ENCODE data around the gene KIF1A. TPM values are rescaled to one million over a fixed set of nuclear protein-coding genes. Genes with fewer than 3 reads are reported as not detected.
"Not testable (repeated sequence)": the region's sequence is repeated elsewhere in the genome, so short reads cannot be mapped to it uniquely, and the experiment has no call there.

KIF1A gene
- total RNA-seq, 1 donor from 2014 or later = not detected

DNA sequence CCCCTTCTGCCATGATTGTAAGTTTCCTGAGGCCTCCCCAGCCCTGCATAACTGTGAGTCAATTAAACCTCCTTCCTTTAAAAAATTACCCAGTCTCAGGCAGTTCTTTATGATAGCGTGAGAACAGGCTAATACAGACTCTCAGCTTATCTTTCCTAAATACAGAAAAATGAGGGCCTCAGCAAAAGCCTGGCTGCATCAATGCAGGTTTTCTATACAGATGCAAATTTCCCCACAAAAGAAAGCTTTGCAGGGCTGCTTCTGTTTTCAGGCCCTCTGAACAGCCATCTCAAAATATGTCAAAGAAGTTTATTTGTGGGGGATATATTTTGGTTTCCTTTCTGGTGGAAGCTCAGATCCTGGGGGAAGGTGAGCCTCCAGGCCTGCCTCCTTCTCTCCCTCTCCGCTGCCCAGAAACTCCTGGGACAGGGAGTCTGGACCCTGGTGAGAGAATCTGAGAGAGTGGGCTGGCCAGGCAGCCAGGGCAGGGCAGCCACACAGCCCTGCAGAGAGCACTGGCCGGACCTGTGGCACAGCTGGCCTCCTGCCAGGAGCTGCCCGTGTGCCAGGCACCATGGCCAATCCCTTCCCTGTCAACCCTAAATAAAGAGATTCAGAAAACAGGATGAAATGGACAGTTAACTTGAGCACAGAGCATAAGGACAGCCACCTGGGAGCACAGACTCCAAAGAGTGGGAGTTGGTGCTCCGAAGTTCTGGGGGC, 27.0 kb upstream of the KIF1A start:
- no peak for DNase-seq (ENCODE audit: low spot score)

DNA sequence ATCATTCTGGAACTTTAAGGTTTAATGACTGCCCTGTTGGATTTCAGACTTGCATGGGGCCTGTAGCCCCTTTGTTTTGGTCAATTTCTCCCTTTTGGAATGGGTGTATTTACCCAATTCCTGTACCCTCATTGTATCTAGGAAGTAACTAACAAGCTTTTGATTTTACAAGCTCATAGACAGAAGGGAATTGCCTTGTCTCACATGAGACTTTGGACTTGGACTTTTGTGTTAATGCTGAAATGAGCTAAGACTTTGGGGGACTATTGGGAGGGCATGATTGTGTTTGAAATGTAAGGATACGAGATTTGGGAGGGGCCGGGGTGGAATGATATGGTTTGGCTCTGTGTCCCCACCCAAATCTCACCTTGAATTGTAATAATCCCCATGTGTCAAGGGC, 26.3 kb upstream of the KIF1A start:
- DNase-seq (ENCODE audit: low spot score) = not testable (repeated sequence)

DNA sequence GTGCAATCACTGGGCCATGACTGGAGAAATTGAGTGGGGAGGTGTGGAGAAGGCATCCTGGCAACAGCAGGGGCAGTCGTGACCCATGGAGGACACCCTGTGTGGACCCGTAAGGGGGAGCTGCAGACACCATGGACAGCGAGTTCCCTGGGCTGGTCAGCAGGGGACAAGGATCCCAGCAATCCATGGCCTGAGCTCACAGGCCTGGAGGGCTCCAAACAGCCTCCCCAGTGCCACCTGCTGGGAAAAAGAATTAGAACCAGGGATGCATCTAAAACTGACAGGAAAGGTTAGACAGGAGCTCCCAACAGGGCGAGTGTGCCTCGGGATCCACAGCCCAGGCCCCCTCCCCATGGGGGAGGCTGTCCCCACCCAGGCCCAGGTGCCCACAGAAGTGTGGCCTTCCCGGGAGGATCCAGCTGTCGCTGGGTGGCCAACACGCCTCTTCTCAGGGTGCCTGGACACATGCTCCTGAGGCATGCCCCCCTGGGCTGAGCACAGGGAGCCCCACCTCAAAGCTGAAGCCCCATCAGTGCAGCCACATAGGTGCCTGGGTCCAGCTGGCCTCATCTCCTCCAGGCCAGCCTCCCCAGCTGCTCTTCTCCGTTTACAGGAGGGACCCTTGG, 20.5 kb upstream of the KIF1A start:
- DNase-seq (ENCODE audit: low spot score) = no peak

DNA sequence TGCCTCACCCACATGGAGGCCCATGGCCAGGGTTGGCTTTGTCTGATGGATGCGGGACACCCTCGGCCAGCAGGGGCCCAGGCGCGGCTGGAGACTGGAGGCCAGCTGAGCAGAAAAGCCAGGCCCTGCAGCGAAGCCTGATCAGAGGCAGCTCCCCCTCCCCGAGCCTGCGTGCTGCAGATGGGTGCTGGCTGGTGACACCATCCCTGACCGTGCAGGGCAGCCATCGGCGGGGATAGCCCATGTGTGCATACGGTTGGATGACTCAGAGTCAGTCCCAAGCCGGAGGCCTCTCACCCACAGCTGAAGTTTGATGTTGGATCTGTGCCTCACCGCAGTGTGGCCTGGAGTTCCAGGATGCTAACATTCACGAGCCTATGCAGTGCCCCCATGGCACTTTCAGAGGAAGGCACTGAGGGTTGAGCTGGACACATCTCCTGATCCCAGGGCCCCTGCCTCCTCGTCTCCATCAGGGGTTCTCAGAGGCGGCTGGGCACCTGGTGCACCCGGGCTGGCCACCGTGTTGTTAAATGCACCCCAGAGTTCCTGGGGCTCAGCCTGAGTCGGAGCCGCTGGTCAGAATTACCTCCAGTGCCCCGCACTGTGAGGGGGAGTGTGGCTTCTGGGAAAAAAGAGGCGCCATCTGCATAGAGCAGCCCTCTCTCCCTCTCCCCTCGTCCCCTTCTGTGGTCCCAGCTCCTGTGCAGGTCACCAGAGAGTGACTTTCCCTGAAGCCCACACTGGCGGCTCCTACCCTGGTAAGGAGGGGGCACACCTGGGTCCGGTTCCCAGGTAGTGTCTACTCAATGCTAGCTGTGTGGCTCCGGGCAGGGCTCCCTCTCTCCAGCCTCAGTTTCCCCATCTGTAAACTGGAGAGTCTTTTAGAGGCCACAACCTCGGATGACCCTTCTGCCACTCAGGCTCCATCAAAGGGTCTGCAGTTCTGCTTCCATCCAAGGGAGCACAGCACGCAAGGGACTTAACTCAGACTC, 19.4 kb upstream of the KIF1A start:
- peak; percentile 88 for DNase-seq (ENCODE audit: low spot score)

DNA sequence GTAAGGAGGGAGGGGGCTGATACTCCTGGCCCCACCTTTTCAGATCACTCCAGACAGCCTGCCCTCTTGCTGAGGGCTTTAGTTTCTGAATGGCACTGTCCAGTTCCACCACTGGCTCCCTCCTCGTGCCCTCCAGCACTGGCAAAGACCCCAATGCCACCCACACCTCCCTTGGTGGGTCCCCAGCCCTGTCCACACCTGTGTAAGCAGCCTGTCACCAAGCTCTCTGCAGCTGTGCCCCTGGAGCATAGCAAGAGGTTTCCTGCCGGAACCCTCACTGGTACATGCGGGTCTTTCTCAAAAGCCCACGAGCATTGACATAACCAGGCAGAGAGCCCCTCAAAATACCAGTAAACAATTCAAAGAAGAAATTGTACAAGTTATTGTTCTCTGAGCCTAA, 17.6 kb upstream of the KIF1A start:
- DNase-seq (ENCODE audit: low spot score) = peak; percentile 75

DNA sequence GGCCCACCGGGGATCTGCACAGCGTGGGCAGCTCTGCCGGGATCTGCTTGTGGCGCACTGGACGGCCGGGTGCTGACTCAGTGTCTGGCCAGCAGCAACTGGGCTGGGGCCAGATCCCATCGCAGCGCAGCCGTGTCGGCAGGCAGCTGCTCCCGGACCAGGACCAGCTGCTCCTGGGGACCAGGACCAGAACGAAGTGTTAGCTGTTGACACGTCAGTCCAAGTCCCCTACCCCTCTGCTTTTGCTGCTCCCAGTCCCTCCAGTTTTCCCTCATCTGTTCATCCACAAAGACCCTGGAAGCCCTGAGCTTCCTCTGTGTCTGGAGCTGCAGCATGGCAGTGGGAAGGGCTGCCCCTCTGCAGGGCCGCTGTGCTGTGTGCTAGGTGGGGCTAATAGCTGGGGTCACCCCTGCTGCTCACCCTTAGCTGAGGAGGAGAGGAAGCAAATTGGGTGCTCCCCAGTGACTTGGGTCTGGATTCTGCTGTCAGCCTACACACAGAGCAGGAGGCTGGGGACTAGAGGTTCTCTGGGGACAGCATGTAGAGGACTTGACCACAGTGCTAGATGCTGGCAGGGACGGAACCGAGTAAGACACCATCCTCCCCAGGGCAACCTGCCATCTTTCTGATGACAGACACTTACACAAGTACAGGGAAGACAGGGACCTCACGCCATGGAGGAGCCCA, 16.9 kb upstream of the KIF1A start:
- DNase-seq (ENCODE audit: low spot score) = peak; percentile 89

DNA sequence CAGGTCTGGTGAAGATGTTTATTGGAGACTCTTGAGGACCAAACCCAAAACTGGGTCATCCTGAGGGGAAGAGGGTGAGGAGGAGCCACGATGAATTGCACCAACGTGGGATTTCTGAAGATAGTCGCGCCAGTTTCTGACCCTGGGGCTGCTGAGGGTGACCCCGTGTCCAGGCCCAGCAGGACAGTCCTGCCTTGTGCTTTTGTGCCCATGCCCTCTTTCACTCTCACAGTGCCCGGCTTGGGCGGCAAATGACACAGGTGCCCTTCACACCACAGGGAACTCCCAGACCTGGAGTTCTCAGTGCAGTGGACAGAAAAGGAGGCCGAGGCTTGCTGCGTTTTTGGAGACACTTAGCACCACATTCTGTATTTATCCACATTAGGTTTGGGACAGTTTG, 15.5 kb upstream of the KIF1A start:
- DNase-seq (ENCODE audit: low spot score) = no peak

DNA sequence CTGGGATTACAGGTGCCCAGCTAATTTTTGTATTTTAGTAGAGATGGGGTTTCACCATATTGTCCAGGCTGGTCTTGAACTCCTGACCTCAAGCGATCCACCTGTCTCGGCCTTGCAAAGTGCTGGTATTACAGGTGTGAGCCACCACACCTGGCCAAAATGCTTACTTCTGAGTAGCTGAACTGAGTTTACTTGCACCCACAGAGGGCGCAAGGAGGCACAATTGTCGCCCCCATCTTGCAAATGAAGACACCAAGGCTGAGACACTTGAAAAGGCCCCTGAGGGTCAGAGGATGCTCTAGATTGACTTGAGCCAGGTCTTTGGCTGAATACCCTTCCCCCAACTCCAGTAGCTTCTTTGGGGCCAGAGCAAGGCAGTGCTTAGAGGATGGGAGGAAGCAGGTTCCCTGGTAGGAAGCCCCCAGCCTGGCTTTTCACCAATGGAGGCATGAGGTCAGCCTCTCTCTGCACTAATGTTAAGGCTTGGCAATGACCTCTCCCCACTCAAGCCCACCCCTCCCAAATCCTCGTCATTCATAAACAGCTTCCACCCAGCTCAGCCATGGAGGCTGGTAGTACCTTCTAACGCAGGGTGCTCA, 14.5 kb upstream of the KIF1A start:
- no peak for DNase-seq (ENCODE audit: low spot score)

DNA sequence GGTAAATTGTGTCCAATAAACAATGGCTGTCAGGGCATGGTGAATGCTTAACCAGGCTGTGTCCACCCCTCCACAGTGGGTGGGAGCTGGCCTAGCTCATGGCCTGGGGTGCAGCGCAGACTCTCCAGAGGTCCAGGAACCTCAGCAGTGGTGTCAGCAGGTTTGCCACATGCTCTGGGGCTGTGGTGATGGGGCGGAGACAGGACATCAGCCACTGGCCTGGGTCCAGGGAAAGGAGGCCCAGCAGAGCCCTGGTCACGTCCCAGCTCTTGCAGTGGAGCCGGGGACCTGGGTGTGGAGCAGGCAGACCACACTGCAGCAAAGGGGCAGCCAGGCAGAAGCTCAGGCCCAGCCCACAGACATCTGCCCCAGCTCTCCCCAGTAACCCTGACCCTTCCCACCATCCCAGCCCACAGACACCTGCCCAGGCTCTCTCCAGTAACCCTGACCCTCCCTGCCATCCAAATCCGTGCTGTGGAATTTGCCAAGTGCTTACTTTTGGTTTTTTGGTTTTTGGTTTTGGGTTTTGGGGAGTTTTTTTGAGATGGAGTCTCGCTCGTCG, 13.8 kb upstream of the KIF1A start:
- DNase-seq (ENCODE audit: low spot score) = no peak

DNA sequence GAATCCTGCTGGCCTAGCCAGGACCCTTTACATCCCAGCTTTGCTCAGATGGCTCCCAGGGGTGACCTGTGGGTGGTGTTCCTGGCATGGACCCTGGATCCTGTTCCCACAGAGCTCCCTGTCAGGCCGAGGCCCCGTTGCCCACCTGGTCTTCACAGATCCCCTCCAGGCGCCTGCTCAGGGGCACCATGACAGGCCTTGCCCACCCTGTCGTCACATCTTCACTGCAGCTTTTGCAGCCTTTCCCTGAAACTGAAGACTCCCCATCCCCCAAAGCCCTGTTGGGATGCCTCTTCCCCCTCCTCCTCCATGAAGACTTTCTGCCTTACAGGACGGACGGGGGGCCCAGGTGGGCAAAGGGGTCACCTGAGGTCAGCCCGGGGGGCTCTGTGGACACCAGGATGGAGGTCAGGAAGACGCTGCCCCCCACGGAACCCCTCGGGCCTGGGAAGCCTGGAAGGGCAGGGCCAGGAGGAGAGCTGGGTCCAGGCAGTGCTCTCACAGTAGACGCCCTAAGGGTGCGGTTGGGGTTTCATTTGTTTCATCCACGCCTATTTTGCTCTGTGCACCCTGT, 13.0 kb upstream of the KIF1A start:
- DNase-seq (ENCODE audit: low spot score) = peak; percentile 59

DNA sequence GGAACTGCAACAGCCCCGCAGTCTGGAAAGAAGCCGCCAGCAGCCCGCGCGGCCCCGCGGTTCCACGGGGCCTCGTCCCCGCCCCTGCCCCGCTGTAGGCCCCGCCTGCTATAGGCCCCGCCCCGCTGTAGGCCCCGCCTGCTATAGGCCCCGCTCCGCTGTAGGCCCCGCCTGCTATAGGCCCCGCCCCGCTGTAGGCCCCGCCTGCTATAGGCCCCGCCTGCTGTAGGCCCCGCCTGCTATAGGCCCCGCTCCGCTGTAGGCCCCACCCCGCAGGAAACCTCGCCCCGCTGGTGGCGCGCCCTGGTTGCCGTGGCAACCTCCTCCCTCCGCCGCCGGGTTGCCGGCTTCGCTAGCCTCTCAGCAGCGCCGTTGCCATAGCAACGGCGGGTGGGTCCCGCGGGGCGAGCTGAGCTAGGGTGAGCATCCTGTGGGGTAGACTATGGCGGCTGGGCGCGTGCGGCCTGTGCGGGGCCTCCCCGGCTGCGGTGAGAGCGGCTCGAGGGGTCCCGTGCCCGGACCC, 12.2 kb upstream of the KIF1A start:
- peak; percentile 95 for DNase-seq (ENCODE audit: low spot score)

DNA sequence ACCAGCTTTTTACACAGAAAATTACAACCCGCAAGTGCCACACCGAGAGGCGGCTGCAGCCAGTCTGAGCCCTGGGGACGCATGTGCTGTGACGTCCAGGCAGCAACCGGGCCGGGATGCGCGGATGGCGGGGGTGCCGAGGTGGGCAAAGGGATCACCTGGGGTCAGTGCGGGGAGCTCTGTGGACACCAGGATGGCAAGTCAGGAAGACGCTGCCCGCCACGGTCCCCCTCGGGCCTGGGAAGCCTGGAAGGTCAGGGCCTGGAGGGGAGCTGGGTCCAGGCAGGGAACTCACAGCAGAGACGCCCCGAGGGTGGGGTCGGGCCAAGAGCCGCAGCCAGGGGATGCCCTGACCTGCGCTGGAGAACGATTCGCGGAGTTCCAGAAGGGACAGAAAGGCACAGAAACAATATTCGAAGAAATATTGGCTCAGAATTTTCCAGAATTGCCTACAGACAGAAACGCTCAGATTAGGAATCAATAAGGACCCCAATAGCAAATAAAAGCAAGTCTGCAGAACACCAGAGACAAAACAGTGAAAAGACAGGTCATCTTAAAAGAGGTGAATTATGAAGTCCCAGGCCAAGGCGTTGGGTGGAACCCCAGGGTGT, 11.7 kb upstream of the KIF1A start:
- DNase-seq (ENCODE audit: low spot score) = no peak

DNA sequence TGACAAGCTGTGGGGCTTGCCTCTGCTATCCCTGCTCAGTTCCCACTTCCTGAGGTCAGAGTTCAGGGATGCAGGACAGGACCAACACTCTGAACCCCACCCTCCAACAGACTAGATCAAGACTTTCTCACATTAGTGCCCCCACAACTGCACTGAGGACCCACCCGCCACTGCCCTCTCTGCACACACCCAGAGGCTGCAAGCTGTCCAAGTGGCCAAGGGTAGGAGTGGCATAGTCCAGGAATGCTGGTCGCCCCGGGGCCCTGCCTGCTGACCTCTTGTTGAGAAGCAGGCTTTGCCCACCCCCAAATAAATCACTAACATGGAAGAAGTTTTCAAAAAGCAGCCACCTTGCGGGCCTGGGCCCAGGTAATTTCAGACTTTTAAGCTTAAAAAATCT, 5.5 kb upstream of the KIF1A start:
- no peak for DNase-seq (ENCODE audit: low spot score)

DNA sequence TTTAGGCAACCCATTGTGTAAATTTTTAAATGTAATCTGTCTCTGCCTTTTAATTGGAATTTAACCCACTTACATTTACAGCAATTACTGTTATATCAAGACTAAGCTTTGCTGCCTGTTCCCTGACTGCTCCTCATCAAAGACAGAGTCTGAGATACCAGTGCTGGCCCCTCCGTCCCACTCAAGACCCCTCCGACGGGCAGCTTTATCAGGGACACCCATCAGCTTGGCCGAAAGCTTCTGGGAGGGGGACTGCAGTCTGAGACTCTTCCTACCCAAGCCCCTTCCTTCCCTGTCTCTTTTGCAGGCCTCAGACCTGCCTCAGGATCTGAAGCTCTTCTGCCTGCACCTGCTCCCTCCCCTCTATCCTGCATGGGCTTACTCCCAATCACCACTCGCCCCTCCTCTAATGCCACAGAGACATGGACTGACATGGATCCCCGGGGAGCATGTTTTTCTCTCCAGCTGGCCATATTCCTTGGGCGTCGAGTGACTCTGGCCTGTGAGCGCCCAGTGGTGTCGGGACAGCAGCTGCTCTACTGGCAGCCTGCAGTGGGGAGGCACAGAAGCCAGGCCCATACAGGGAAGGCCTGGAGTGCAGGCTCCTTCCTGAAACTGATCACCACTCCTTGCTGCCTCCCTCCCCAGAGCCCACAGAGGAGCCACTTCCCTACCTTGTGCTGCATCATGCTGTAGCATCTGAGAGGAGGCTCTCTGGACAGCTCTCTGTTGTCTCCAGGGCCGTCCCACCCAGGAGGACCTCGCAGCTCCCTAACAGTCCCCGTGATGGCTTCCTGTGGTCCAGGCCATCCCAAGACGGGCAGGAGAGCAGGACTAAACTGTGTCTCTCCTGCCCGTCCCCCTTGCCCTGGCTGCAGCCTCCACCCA, 3.7 kb upstream of the KIF1A start:
- DNase-seq (ENCODE audit: low spot score) = no peak

DNA sequence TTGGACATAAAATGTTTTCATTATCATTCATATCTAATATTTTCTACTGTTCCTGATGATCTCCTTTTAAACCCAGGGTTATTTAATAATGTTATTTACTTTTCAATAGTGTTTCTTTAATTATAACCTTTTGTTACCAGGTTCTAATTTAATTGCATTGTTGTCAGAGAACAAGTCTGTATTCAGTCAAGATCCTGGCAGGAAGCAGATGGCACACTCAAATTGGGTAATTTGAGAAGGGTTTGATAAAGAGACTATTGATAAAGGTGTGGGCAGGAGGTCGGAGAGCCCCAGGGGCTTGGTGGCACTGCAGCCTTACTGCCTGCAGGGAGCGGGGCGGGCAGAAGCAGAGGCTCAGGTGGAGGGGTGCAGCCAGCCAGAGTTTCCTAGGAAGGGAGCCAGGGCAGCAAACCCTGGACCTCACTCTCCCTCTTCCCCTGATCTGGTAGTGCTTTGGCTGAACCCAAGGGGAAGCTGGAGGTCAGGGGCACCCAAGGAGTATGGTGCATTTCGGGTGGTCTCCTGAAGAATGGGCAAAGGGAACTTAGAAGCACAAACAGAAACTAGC, 2.3 kb upstream of the KIF1A start:
- no peak for DNase-seq (ENCODE audit: low spot score)

DNA sequence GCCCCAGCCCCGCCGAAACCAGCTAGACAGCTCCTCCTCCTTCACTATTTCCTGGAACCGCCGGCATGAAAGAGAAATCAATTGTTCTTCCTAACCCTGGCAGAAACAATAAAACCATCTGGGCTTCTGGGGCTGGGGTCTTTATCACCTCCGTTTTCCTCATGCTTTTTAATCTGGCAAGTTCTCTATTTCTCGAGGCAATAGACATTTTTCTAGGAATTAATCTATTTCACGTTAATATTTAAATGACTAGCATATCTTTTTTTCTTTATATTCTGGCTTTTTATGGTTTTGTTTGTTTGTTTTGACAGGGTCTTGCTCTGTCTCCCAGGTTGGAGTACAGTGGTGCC, 1.4 kb upstream of the KIF1A start:
- no peak for DNase-seq (ENCODE audit: low spot score)

DNA sequence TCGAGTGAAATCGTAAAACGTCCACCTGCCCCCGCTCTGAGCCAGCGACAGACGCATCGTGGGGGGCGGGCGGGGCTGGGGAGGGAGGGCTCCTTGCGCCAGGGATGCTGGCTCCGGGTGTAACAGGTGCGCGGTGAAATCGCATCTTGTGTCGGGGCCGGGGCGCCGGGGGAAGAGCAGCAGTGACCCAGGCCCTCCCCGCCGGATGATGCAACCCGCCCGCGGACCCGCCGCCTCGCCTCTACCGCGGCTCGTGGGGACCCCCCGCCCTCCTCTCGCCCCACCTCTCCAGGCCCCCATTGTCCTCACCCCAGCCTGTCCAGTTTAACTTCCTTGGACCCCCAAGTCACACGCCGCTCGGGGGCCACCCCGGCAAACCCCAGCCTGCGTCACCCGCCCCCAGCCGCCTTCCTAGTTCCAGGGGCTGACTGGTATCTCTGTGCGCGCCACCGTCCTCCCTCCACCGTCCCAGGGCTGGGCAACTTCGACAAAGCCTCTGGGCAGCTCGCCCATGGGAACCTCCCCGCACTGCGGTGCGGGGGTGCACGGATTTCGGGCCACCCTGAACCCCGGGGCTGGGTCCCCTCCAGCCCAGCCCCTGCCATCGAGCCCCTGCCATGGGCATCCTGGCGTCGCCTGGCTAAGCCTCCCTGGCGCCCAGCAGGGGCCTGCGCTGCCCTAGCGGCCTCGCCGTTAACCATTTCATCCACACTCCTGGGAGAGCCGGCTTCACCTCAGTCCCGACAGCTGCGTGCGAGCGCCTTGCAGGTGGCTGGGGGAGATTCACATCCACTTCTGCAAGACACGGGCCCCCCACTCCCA, 799 bp upstream of the KIF1A start:
- peak; percentile 77 for DNase-seq (ENCODE audit: low spot score)

Data from mesenteric fat pad (tissue), 1 donor.